SK-N-SH (cell line): ENCODE results near the gene SNAP91. TPM values are rescaled to one million over a fixed set of nuclear protein-coding genes. Genes with fewer than 3 reads are reported as not detected.

Source experiments
- CTCF ChIA-PET: fragments of 300-600, 350-600 bp; formaldehyde crosslinking; extraction: SDS; loops from one replicate; lab custom pipeline; 2021; lab: Yijun Ruan, JAX
- POLR2A ChIA-PET: fragments of 350-600 bp; sonication (Branson Sonifier 250); formaldehyde crosslinking; extraction: SDS; loops from one replicate; lab custom pipeline; 2020; ENCODE audit warnings: antibody characterized with exemption, inconsistent platforms; lab: Yijun Ruan, JAX
- DNase-seq: peaks from one replicate; pipeline ENCODE4 v3.0.0; 2012
- H2AFZ ChIP-seq: fragments of 200-600 bp; sonication (generic); 2 replicates; pipeline ENCODE4 v1.8.1; 2016; ENCODE audit warnings: antibody characterized with exemption, mild to moderate bottlenecking, low read depth
- H3F3A ChIP-seq: fragments of 200-600 bp; sonication (generic); replicated peaks from 2 replicates; pipeline ENCODE3; 2016; ENCODE audit warnings: antibody characterized with exemption, mild to moderate bottlenecking; ENCODE audit not compliant: insufficient read depth
- H3K27ac ChIP-seq, 2 experiments: fragments of 200-500 bp in 1 of 2; fragments of 200-600 bp in 1 of 2; sonication (Bioruptor generic) in 1 of 2; sonication (generic), shearing (Covaris generic) in 1 of 2; 2 replicates each; pipeline versions ENCODE4 v1.5.1 to v1.6.1; 2014 to 2016; ENCODE audit warnings: low read depth in 2 of 2, inconsistent platforms in 1 of 2, low read length in 1 of 2, mild to moderate bottlenecking in 1 of 2, mixed read lengths in 1 of 2
- H3K27me3 ChIP-seq: fragments of 200-600 bp; sonication (generic), shearing (Covaris generic); 2 replicates; pipeline ENCODE4 v1.6.1; 2016; ENCODE audit warnings: mixed run types; ENCODE audit not compliant: insufficient read depth
- H3K36me3 ChIP-seq, 2 experiments: fragments of 200-500 bp in 1 of 2; fragments of 200-600 bp in 1 of 2; sonication (Bioruptor generic) in 1 of 2; sonication (generic) in 1 of 2; replicated peaks in 1 of 2; 2 replicates each; pipeline versions ENCODE3 to v1.5.1; 2014 to 2016; ENCODE audit warnings: low read length in 1 of 2, mild to moderate bottlenecking in 1 of 2; ENCODE audit not compliant: insufficient read depth in 2 of 2, control insufficient read depth in 1 of 2
- H3K4me1 ChIP-seq, 2 experiments: fragments of 200-500 bp in 1 of 2; fragments of 200-600 bp in 1 of 2; sonication (Bioruptor generic) in 1 of 2; sonication (generic), shearing (Covaris generic) in 1 of 2; 2 replicates each; pipeline versions ENCODE4 v1.5.1 to v1.6.1; 2014 to 2016; ENCODE audit warnings: low read depth in 1 of 2, low read length in 1 of 2, mixed run types in 1 of 2; ENCODE audit not compliant: insufficient read depth in 2 of 2, control insufficient read depth in 1 of 2
- H3K4me2 ChIP-seq: fragments of 200-600 bp; sonication (generic), shearing (Covaris generic); 2 replicates; pipeline ENCODE4 v1.6.1; 2017; ENCODE audit warnings: mixed run types
- H3K4me3 ChIP-seq, 2 experiments: fragments of 200-500 bp in 1 of 2; fragments of 200-600 bp in 1 of 2; sonication (Bioruptor generic) in 1 of 2; sonication (generic), shearing (Covaris generic) in 1 of 2; 2 replicates each; pipeline versions ENCODE4 v1.5.1 to v1.8.1; 2014 to 2016; ENCODE audit warnings: low read depth in 2 of 2, inconsistent platforms in 1 of 2, low read length in 1 of 2, mild to moderate bottlenecking in 1 of 2, mixed read lengths in 1 of 2, moderate library complexity in 1 of 2
- H3K79me2 ChIP-seq: fragments of 200-600 bp; sonication (generic); 2 replicates; pipeline ENCODE4 v1.8.1; 2017; ENCODE audit warnings: mild to moderate bottlenecking; ENCODE audit not compliant: insufficient read depth
- H3K9ac ChIP-seq: fragments of 200-600 bp; sonication (generic); 2 replicates; pipeline ENCODE4 v1.6.1; 2017; ENCODE audit warnings: mixed run types
- H3K9me2 ChIP-seq: fragments of 200-600 bp; sonication (generic); 2 replicates; pipeline ENCODE4 v1.6.1; 2017; ENCODE audit warnings: mixed run types
- H3K9me3 ChIP-seq: fragments of 200-600 bp; sonication (generic); 2 replicates; pipeline ENCODE4 v1.6.1; 2017; ENCODE audit warnings: mixed run types, mild to moderate bottlenecking, moderate library complexity
- H4K20me1 ChIP-seq: fragments of 200-600 bp; sonication (generic); 2 replicates; pipeline ENCODE4 v1.6.1; 2017; ENCODE audit warnings: mild to moderate bottlenecking, mixed run types; ENCODE audit not compliant: insufficient read depth
- ELF1 ChIP-seq: IDR thresholded peaks from 2 replicates; pipeline ENCODE4 v1.4.0; 2012
- EZH2phosphoT487 ChIP-seq: fragments of 200-600 bp; sonication (generic); IDR thresholded peaks from 2 replicates; pipeline ENCODE4 v1.6.1; 2017; ENCODE audit warnings: low read depth, mixed run types, mild to moderate bottlenecking, antibody characterized with exemption, moderate library complexity, borderline replicate concordance
- FOXJ3 ChIP-seq: sonication (generic); formaldehyde crosslinking; IDR thresholded peaks from 2 replicates; pipeline ENCODE4 v1.5.1; 2020; ENCODE audit warnings: mild to moderate bottlenecking, missing genetic modification reagents
- FOXM1 ChIP-seq: IDR thresholded peaks from 2 replicates; pipeline ENCODE4 v1.4.0; 2012; ENCODE audit warnings: low read depth, mild to moderate bottlenecking
- JUND ChIP-seq: IDR thresholded peaks from 2 replicates; pipeline ENCODE4 v1.4.0; 2012
- MEF2A ChIP-seq: IDR thresholded peaks from 2 replicates; pipeline ENCODE4 v1.4.0; 2012; ENCODE audit warnings: low read depth, borderline replicate concordance
- NRF1 ChIP-seq: IDR thresholded peaks from 2 replicates; pipeline ENCODE4 v1.6.1; 2012; ENCODE audit warnings: low read depth, mild to moderate bottlenecking, low read length
- PBX3 ChIP-seq: IDR thresholded peaks from 2 replicates; pipeline ENCODE4; 2012
- POLR2AphosphoS5 ChIP-seq: IDR thresholded peaks from 2 replicates; pipeline ENCODE4 v1.6.1; 2012; ENCODE audit warnings: low read depth, low read length
- RAD21 ChIP-seq: IDR thresholded peaks from 2 replicates; pipeline ENCODE4 v1.6.1; 2012; ENCODE audit warnings: mild to moderate bottlenecking, low read length
- RCOR1 ChIP-seq: fragments of 150-350 bp; IDR thresholded peaks from 2 replicates; pipeline ENCODE4 v1.6.1; 2017; ENCODE audit warnings: antibody characterized with exemption, low read length
- RFX5 ChIP-seq: IDR thresholded peaks from 2 replicates; pipeline ENCODE4 v1.6.1; 2012; ENCODE audit warnings: mild to moderate bottlenecking, improper control_type of control experiment, low read length
- RXRA ChIP-seq: IDR thresholded peaks from 2 replicates; pipeline ENCODE4 v1.4.0; 2012; ENCODE audit warnings: low read depth, mild to moderate bottlenecking, borderline replicate concordance
- SMC3 ChIP-seq: IDR thresholded peaks from 2 replicates; pipeline ENCODE4 v1.6.1; 2012; ENCODE audit warnings: low read depth, low read length, improper control_type of control experiment
- TAF1 ChIP-seq: IDR thresholded peaks from 2 replicates; pipeline ENCODE4 v1.6.1; 2012; ENCODE audit warnings: low read depth, mild to moderate bottlenecking, low read length, moderate library complexity, borderline replicate concordance
- TCF12 ChIP-seq: IDR thresholded peaks from 2 replicates; pipeline ENCODE4 v1.4.0; 2012
- USF2 ChIP-seq: fragments of 150-350 bp; IDR thresholded peaks from 2 replicates; pipeline ENCODE4 v1.6.1; 2017; ENCODE audit warnings: antibody characterized with exemption, low read length, low read depth, borderline replicate concordance
- YY1 ChIP-seq: IDR thresholded peaks from 2 replicates; pipeline ENCODE4 v1.4.0; 2012; ENCODE audit warnings: low read depth, mild to moderate bottlenecking
- WGBS: methylation state at CpG from one replicate; pipeline ENCODE4 v1.1.6; 2017; ENCODE audit warnings: low lambda C conversion rate; 5-methylcytosine and 5-hydroxymethylcytosine counted together
- polyA plus RNA-seq, 3 experiments: library from polyadenylated mRNA; depleted of rRNA; stranded (reverse); fragments of >200 nt; gene quantifications; 2 replicates each; pipeline ENCODE4 v1.2.3, GENCODE V29; 2012

SNAP91 gene
- polyA plus RNA-seq, 1 of the 3 experiments (the other 2 are of a cell fraction), result 0.64 TPM

GRCh38 chr6:83505356-83505755 is 203.5 kb downstream of the SNAP91 start:
- TF ChIP-seq FOXM1 (no peak), TCF12 (no peak), JUND (no peak), RFX5 (no peak), NRF1 (no peak), POLR2AphosphoS5 (no peak), RAD21 (no peak), MEF2A (no peak), USF2 (no peak), TAF1 (no peak), EZH2phosphoT487 (no peak), RCOR1 (no peak), RXRA (no peak), SMC3 (no peak), PBX3 (no peak), YY1 (no peak), FOXJ3 (CRISPR knock-in tag) (no peak), ELF1 (no peak)
- POLR2A ChIA-PET, result no interaction called here
- Histone ChIP-seq H3F3A (no peaks in the 10 kb centered on the region), H3K36me3 (no peaks in the 10 kb centered on the region), H4K20me1 (no peaks in the 10 kb centered on the region), H3K27ac (no peak overlapping the region), H3K9ac (no peak overlapping the region), H3K79me2 (no peaks in the 10 kb centered on the region), H3K4me2 (no peak overlapping the region), H3K4me3 (no peak overlapping the region), H3K9me3 (no peaks in the 10 kb centered on the region), H3K9me2 (no peaks in the 10 kb centered on the region), H3K4me1 (no peaks in the 10 kb centered on the region), H2AFZ (no peak overlapping the region), H3K27me3 (no peaks in the 10 kb centered on the region)
- CTCF ChIA-PET, result interaction anchor here (1.3 to 5.2 kb wide), 5 partner anchors 8 to 438 kb away, joined by 5 to 35 read pairs (median 9); partner anchors contain the start of genes DOP1A and PRSS35
- DNase-seq, result no peak
- 82% methylated on average over 4 of the region's 4 CpGs for WGBS

Other genes starting within 250 kb of the SNAP91 start
- gene PRSS35, start 196.6 kb downstream of the SNAP91 start, polyA plus RNA-seq (2012; rRNA removed), result 0.36 and 0.47 TPM in 2 replicates
- 0.33 and 1.3 TPM in 2 replicates for gene RIPPLY2, start 144.3 kb upstream of the SNAP91 start, polyA plus RNA-seq (2012; rRNA removed)
- 3.3 and 4.4 TPM in 2 replicates for gene CYB5R4, start 150.6 kb upstream of the SNAP91 start, polyA plus RNA-seq (2012; rRNA removed)